Neural progenitor cell (in vitro differentiated cells): Measurements from ENCODE around the gene INKA2. TPM values are rescaled to one million over a fixed set of nuclear protein-coding genes. Genes with fewer than 3 reads are reported as not detected.
A peak's percentile ranks its signal among the peaks of the same experiment; 100 is the strongest.

Experiments used
- DNase-seq: peaks from one replicate; pipeline ENCODE4 v3.0.0-alpha.2; 2016; ENCODE audit warnings: low spot score
- H2AFZ ChIP-seq: fragments of 200-600 bp; sonication (generic); replicated peaks from 2 replicates; pipeline ENCODE4 v1.6.1; 2016; ENCODE audit warnings: antibody characterized with exemption
- H3F3A ChIP-seq: fragments of 200-600 bp; sonication (generic); 2 replicates; pipeline ENCODE4 v1.6.1; 2016; ENCODE audit warnings: antibody characterized with exemption, low read depth
- H3K27ac ChIP-seq: fragments of 200-600 bp; sonication (generic); 2 replicates; pipeline ENCODE4 v1.5.1; 2016; ENCODE audit warnings: mild to moderate bottlenecking
- H3K27me3 ChIP-seq: fragments of 200-600 bp; sonication (generic); 2 replicates; pipeline ENCODE4 v1.6.1; 2016; ENCODE audit warnings: mild to moderate bottlenecking, moderate library complexity
- H3K36me3 ChIP-seq: fragments of 200-600 bp; sonication (generic); 2 replicates; pipeline ENCODE4 v1.5.1; 2016
- H3K4me1 ChIP-seq: fragments of 200-600 bp; sonication (generic); 2 replicates; pipeline ENCODE4 v1.6.1; 2016; ENCODE audit warnings: mixed run types
- H3K4me2 ChIP-seq: fragments of 200-600 bp; sonication (generic); 2 replicates; pipeline ENCODE4 v1.6.1; 2016
- H3K4me3 ChIP-seq: fragments of 200-600 bp; sonication (generic); 2 replicates; pipeline ENCODE4 v1.5.1; 2016
- H3K79me2 ChIP-seq: fragments of 200-600 bp; sonication (generic); 2 replicates; pipeline ENCODE4 v1.6.1; 2016; ENCODE audit warnings: low read depth
- H3K9ac ChIP-seq: fragments of 200-600 bp; sonication (generic); 2 replicates; pipeline ENCODE4 v1.6.1; 2016
- H3K9me3 ChIP-seq: fragments of 200-600 bp; sonication (generic); 2 replicates; pipeline ENCODE4 v1.5.1; 2016; ENCODE audit warnings: low read depth
- H4K20me1 ChIP-seq: fragments of 200-600 bp; sonication (generic); 2 replicates; pipeline ENCODE4 v1.6.1; 2016; ENCODE audit warnings: low read depth
- H3K27ac Mint-ChIP-seq: 3 replicates; pipeline ENCODE4 v1.8.0; 2021; ENCODE audit warnings: mixed read lengths
- H3K27me3 Mint-ChIP-seq: 2 replicates; pipeline ENCODE4 v1.8.0; 2022; ENCODE audit warnings: low read depth, mild to moderate bottlenecking, inconsistent platforms, moderate library complexity, mixed read lengths; ENCODE audit not compliant: insufficient read depth
- H3K36me3 Mint-ChIP-seq: 3 replicates; pipeline ENCODE4 v1.8.0; 2021; ENCODE audit warnings: mixed read lengths
- H3K4me1 Mint-ChIP-seq: 3 replicates; pipeline ENCODE4 v1.8.0; 2021; ENCODE audit warnings: mixed read lengths
- H3K4me3 Mint-ChIP-seq: 3 replicates; pipeline ENCODE4 v1.8.0; 2021; ENCODE audit warnings: mild to moderate bottlenecking, moderate library complexity, mixed read lengths
- H3K9me3 Mint-ChIP-seq: 3 replicates; pipeline ENCODE4 v1.8.0; 2020; ENCODE audit warnings: mixed read lengths
- EZH2 ChIP-seq: fragments of 200-600 bp; sonication (generic); IDR thresholded peaks from 2 replicates; pipeline ENCODE4 v1.6.1; 2017; ENCODE audit warnings: antibody characterized with exemption, mild to moderate bottlenecking, moderate library complexity
- EZH2phosphoT487 ChIP-seq: fragments of 200-600 bp; sonication (generic); IDR thresholded peaks from 2 replicates; pipeline ENCODE4 v1.6.1; 2017; ENCODE audit warnings: antibody characterized with exemption
- total RNA-seq: library from RNA; depleted of rRNA; stranded (reverse); fragments of >200 nt; gene quantifications from 2 replicates; pipeline ENCODE4 v1.2.3, GENCODE V29; 2015; ENCODE audit warnings: low replicate concordance
- TF ChIP-seq, protein P1 (sequence below): fragments of 200-600 bp; sonication (generic); IDR thresholded peaks from 2 replicates; pipeline ENCODE4 v1.5.1; 2017; ENCODE audit warnings: antibody characterized with exemption, mild to moderate bottlenecking

The INKA2 gene
- total RNA-seq, 1 donor from 2014 or later, result not detected

DNA sequence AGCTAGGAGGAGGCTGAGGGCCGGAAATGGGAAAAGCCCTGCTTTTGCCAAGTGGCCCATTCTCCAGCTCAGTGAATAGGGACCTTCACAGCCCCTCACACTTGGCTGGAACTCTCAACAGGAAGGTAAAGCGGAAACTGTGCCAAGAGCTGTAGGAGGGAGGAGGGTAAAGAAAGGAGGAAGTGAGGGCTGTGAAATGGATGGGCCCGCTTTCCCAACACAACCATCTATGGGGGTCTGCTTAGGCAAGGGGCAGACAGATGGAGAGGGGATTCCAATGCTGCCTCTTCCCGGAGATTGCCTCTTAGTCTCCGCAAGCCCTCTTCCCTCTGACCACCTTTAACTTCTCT is 5.2 kb downstream of the INKA2 start:
- peaks cover 59% of the 10 kb centered on the region for H3K4me1 ChIP-seq
- no peak overlapping the region for H3K9ac ChIP-seq
- peaks cover 21% of the 10 kb centered on the region for H3K4me1 Mint-ChIP-seq
- H3K9me3 ChIP-seq, result no peaks in the 10 kb centered on the region
- DNase-seq, result no peak
- peaks cover 15% of the 10 kb centered on the region for H3K27me3 Mint-ChIP-seq
- H3K79me2 ChIP-seq, result peaks cover 36% of the 10 kb centered on the region
- no peaks in the 10 kb centered on the region for H3K36me3 Mint-ChIP-seq
- H3K27ac ChIP-seq, result no peak overlapping the region
- no peaks in the 10 kb centered on the region for H3K36me3 ChIP-seq
- peak overlapping the region; percentile 55 for H3K27ac Mint-ChIP-seq
- H3K4me3 Mint-ChIP-seq, result no peak overlapping the region
- no peak overlapping the region for H3K4me2 ChIP-seq
- H3F3A ChIP-seq, result peaks cover 47% of the 10 kb centered on the region
- H4K20me1 ChIP-seq, result peaks cover 43% of the 10 kb centered on the region
- H3K9me3 Mint-ChIP-seq, result no peaks in the 10 kb centered on the region
- TF ChIP-seq EZH2phosphoT487 (no peak), EZH2 (no peak)
- TF ChIP-seq, protein P1, sequence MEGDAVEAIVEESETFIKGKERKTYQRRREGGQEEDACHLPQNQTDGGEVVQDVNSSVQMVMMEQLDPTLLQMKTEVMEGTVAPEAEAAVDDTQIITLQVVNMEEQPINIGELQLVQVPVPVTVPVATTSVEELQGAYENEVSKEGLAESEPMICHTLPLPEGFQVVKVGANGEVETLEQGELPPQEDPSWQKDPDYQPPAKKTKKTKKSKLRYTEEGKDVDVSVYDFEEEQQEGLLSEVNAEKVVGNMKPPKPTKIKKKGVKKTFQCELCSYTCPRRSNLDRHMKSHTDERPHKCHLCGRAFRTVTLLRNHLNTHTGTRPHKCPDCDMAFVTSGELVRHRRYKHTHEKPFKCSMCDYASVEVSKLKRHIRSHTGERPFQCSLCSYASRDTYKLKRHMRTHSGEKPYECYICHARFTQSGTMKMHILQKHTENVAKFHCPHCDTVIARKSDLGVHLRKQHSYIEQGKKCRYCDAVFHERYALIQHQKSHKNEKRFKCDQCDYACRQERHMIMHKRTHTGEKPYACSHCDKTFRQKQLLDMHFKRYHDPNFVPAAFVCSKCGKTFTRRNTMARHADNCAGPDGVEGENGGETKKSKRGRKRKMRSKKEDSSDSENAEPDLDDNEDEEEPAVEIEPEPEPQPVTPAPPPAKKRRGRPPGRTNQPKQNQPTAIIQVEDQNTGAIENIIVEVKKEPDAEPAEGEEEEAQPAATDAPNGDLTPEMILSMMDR, result no peak
- no peak overlapping the region for H2AFZ ChIP-seq
- no peak overlapping the region for H3K4me3 ChIP-seq
- H3K27me3 ChIP-seq, result peaks cover 10% of the 10 kb centered on the region

DNA sequence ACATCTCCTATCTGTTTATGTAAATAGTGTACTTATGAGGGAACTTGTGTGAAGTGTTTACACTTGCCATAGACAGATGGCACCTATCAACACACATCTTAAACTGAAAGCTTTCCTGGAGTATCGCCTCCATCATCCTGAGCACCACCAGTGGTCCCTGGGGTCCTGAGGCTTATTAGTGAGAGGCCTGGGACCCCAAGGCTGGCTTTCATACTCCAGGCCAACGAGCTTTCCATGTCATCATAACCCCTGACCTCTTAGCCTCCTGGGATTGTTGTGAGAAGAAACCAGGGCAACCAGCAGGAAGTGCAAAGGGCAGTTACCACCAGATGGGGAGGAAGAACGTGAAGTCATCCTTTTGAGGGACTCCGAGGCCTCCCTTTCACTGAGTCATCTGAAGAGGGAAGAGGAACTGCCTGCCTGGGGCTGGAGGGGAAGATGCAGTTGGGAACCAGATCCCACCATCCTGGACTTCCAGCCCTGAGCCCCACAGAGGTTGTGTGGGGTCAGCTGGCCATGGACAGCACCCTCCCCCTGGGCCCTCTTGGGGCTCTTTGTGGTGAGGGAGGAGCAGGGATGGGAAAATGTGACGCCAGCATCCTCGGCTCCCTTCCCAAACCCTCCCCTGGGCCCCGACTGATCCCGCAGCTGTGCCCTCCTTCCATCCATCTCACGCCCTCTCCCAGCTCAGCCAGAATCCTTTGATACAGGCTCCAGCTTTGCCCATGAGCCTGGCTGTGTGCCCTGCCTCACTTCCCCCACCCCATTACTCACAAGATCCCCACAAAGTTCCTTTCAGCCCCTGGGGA is 5.8 kb downstream of the INKA2 start:
- no peaks in the 10 kb centered on the region for H3K9me3 ChIP-seq
- H3K27me3 ChIP-seq, result peaks cover 10% of the 10 kb centered on the region
- H3K36me3 ChIP-seq, result no peaks in the 10 kb centered on the region
- no peak overlapping the region for H3K27ac ChIP-seq
- peaks cover 15% of the 10 kb centered on the region for H3K27me3 Mint-ChIP-seq
- no peak overlapping the region for H3K4me2 ChIP-seq
- TF ChIP-seq EZH2 (no peak), EZH2phosphoT487 (no peak)
- TF ChIP-seq, protein P1, result no peak
- peaks cover 18% of the 10 kb centered on the region for H3K4me1 Mint-ChIP-seq
- H3F3A ChIP-seq, result peaks cover 41% of the 10 kb centered on the region
- H3K4me1 ChIP-seq, result peaks cover 59% of the 10 kb centered on the region
- no peak overlapping the region for H3K4me3 Mint-ChIP-seq
- no peak for DNase-seq
- no peak overlapping the region for H3K4me3 ChIP-seq
- H3K36me3 Mint-ChIP-seq, result no peaks in the 10 kb centered on the region
- no peaks in the 10 kb centered on the region for H3K9me3 Mint-ChIP-seq
- H3K9ac ChIP-seq, result no peak overlapping the region
- peaks cover 44% of the 10 kb centered on the region for H4K20me1 ChIP-seq
- peak overlapping the region; percentile 55 for H3K27ac Mint-ChIP-seq
- no peak overlapping the region for H2AFZ ChIP-seq
- peaks cover 36% of the 10 kb centered on the region for H3K79me2 ChIP-seq

DNA sequence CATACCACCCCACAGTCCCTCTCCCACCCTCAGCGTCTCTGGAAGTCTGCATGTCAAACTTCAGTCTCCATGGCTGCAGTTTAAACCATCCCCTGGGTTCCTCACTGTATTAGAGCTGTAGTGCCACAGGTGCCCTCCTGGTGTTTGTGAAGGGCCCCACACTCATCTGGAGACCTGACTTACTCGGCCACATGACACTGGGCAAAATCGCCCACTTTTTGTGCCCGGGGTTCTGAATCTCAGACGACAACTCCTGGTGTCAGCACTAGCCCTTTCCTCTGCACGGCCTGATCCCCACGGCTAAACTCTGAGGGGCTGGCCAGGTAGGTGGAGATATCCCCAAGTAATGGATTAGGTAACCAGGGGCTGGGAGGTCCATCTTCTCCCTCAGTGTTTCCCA is 6.5 kb downstream of the INKA2 start:
- no peak overlapping the region for H3K27ac ChIP-seq
- peaks cover 13% of the 10 kb centered on the region for H3K27me3 Mint-ChIP-seq
- H3K4me1 Mint-ChIP-seq, result peaks cover 18% of the 10 kb centered on the region
- DNase-seq, result no peak
- no peak overlapping the region for H2AFZ ChIP-seq
- H3K4me3 ChIP-seq, result no peak overlapping the region
- peaks cover 35% of the 10 kb centered on the region for H3F3A ChIP-seq
- H3K9me3 ChIP-seq, result no peaks in the 10 kb centered on the region
- H3K79me2 ChIP-seq, result peaks cover 33% of the 10 kb centered on the region
- no peak overlapping the region for H3K4me2 ChIP-seq
- no peaks in the 10 kb centered on the region for H3K9me3 Mint-ChIP-seq
- H4K20me1 ChIP-seq, result peaks cover 38% of the 10 kb centered on the region
- peaks cover 6% of the 10 kb centered on the region for H3K27me3 ChIP-seq
- no peaks in the 10 kb centered on the region for H3K36me3 Mint-ChIP-seq
- peaks cover 52% of the 10 kb centered on the region for H3K4me1 ChIP-seq
- no peak overlapping the region for H3K9ac ChIP-seq
- no peaks in the 10 kb centered on the region for H3K36me3 ChIP-seq
- TF ChIP-seq, protein P1, result no peak
- TF ChIP-seq EZH2phosphoT487 (no peak), EZH2 (no peak)
- H3K27ac Mint-ChIP-seq, result no peak overlapping the region
- H3K4me3 Mint-ChIP-seq, result no peak overlapping the region
